Esophagus squamous epithelium (tissue), 4 donors: ENCODE measurements around the gene FAP.

ENCODE experiments used
- CTCF ChIP-seq, 6 experiments: fragments of 450-650 bp in 4 of 6; fragments of 200-600 bp in 2 of 6; sonication (generic) in 2 of 6; IDR thresholded peaks; one replicate each; pipeline ENCODE4 v1.5.1; 2016 to 2019; ENCODE audit warnings: antibody characterized with exemption in 6 of 6, mild to moderate bottlenecking in 4 of 6, moderate library complexity in 4 of 6
- POLR2A ChIP-seq, 4 donors: fragments of 450-650 bp; IDR thresholded peaks; one replicate each; pipeline ENCODE4 v1.6.1; 2017; ENCODE audit warnings: antibody characterized with exemption in 4 of 4, mild to moderate bottlenecking in 4 of 4, moderate library complexity in 3 of 4

DNA sequence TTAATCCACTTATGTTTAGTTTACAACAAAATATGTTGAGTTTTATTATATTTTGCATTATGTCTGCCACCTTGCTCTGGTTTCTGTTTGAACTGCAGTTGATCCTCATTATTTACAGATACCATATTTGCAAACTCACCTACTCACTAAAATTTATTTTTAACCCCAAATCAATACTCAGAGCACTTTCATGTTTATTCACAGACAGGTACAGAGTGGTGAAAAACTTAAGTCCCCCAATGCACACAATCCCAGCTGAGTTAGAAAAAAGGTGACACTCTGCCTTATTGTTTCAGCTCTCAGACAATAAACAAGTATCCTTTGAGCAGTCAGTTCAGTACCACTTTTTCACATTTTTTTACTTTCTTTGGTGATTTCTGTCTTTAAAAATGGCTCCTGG is 104.9 kb downstream of the FAP start:
- TF ChIP-seq POLR2A (IDR thresholded peaks at IDR 0.05) (no peak), CTCF (IDR thresholded peaks at IDR 0.05) (no peak)
